Type B pancreatic cell (in vitro differentiated cells): Measurements from ENCODE around the gene DAND5. TPM values are rescaled to one million over a fixed set of nuclear protein-coding genes. Genes with fewer than 3 reads are reported as not detected.

Experiments used
- DNase-seq: peaks from one replicate; pipeline ENCODE4 v3.0.0; 2021; ENCODE audit warnings: mixed read lengths; ENCODE audit not compliant: unreplicated experiment; ENCODE audit errors: extremely low spot score
- H3K27ac Mint-ChIP-seq: 2 replicates; pipeline ENCODE4 v1.8.0; 2021; ENCODE audit warnings: mild to moderate bottlenecking, mixed read lengths
- H3K27me3 Mint-ChIP-seq: 2 replicates; pipeline ENCODE4 v1.8.0; 2021; ENCODE audit warnings: mixed read lengths
- H3K36me3 Mint-ChIP-seq: 2 replicates; pipeline ENCODE4 v1.8.0; 2021; ENCODE audit warnings: mixed read lengths
- H3K4me1 Mint-ChIP-seq: one replicate; pipeline ENCODE4 v1.8.0; 2021; ENCODE audit warnings: mixed read lengths; ENCODE audit not compliant: unreplicated experiment
- H3K4me3 Mint-ChIP-seq: 2 replicates; pipeline ENCODE4 v1.8.0; 2021; ENCODE audit warnings: mild to moderate bottlenecking, mixed read lengths
- H3K9me3 Mint-ChIP-seq: 2 replicates; pipeline ENCODE4 v1.8.0; 2021; ENCODE audit warnings: mixed read lengths
- total RNA-seq: library from RNA; stranded (reverse); gene quantifications from 2 replicates; pipeline ENCODE4 v1.2.1, GENCODE V29; 2021; ENCODE audit warnings: low replicate concordance
- TF ChIP-seq, protein P1 (sequence below): fragments of 200-600 bp; sonication (generic); conservative IDR thresholded peaks from 2 replicates; pipeline ENCODE4 v1.5.0; 2021; ENCODE audit warnings: antibody characterized with exemption, mild to moderate bottlenecking

Gene DAND5
- total RNA-seq, 1 donor from 2014 or later = not detected

DNA sequence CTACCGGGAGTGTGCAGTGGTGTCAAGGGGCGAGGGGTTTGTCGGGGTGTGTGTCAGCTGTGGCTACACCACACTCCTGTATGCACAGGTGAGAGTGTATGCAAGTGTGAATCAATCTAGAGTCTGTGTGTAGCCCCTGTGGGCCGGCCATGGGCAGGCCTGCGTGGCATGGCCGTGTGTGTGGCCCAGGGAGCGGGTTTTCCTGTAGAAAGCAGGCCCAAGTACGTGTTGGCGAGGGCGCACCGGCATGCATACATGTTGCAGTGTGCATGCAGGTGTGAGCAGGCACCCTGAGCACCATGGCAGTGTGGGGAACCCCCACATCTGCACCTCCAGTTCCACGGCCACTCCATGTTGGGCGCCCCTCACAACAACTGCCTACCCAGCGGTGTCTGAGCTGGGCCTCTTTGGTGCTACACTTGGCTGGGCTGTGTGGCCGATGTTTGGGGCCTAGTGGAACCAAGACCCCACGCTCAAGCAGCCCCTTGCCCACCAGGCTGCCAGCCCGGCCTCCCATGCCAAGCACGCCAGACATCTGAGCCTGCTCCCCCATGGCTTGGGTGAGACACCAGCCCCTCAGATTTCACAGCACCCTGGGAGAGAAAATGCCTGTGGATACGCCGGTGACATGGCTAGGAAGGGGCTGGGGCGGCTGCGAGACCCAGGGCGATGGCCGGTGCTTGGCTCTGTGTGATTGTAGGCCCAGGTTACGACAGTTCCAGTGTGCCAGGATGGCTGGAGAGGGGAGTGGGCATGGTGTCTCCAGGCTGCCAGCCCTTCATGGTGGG, 28.0 kb downstream of the DAND5 start:
- TF ChIP-seq, protein P1, sequence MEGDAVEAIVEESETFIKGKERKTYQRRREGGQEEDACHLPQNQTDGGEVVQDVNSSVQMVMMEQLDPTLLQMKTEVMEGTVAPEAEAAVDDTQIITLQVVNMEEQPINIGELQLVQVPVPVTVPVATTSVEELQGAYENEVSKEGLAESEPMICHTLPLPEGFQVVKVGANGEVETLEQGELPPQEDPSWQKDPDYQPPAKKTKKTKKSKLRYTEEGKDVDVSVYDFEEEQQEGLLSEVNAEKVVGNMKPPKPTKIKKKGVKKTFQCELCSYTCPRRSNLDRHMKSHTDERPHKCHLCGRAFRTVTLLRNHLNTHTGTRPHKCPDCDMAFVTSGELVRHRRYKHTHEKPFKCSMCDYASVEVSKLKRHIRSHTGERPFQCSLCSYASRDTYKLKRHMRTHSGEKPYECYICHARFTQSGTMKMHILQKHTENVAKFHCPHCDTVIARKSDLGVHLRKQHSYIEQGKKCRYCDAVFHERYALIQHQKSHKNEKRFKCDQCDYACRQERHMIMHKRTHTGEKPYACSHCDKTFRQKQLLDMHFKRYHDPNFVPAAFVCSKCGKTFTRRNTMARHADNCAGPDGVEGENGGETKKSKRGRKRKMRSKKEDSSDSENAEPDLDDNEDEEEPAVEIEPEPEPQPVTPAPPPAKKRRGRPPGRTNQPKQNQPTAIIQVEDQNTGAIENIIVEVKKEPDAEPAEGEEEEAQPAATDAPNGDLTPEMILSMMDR = no peak
- no peak for DNase-seq
- Mint-ChIP-seq H3K4me1 (peaks cover 9% of the 10 kb centered on the region), H3K27me3 (peaks cover 80% of the 10 kb centered on the region), H3K4me3 (peak overlapping the region; percentile 71), H3K27ac (peak overlapping the region; percentile 63), H3K36me3 (no peaks in the 10 kb centered on the region), H3K9me3 (no peaks in the 10 kb centered on the region)

DNA sequence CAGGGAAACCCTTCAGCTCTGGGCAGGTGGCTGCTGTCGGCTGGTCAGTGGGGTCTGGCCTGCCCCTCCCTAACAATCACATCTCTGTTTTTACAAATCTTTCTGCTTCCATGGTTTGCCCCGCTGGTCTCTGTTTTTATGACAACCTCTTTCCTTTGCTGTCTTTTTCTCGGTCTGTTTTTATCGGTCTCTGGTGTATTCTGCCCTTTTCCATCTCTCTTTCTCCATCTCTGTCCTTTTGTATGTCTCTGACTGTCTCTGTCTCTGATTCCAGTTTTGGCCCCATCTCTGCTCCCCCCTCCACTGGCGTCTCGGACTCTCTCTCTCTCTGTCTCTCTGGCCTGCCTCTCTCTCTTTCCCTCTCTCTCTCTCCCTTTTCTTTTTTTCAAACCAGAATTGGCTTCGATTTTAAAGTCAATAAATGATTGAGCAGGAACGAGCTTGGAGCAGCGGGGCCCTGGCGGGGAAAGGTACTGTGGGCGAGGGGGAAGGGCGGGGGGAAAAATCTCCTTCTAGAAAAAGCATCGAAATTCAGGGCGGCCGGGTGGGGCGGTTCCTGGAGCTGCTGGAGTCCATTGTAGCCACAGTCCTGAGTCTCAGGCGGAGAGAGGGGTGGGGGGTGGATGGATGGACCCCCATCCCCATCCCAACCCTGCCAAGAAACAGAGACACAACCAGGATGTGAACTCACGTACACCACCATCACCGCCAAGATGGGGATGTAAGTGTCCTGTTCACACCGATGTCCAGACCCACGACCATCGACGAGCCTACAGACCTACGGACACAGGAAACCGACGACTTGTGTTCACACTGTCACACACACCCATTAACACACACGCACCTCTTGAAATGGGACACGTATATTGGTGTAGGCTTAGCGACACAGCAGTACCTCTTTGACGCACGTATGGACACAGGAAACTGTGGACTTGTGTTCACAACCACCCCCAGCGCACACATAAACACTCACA, 28.9 kb downstream of the DAND5 start:
- TF ChIP-seq, protein P1 = no peak
- H3K27me3 Mint-ChIP-seq = peaks cover 76% of the 10 kb centered on the region
- peaks cover 9% of the 10 kb centered on the region for H3K4me1 Mint-ChIP-seq
- no peaks in the 10 kb centered on the region for H3K9me3 Mint-ChIP-seq
- DNase-seq = no peak
- H3K27ac Mint-ChIP-seq = peak overlapping the region; percentile 63
- H3K4me3 Mint-ChIP-seq = peak overlapping the region; percentile 71
- no peaks in the 10 kb centered on the region for H3K36me3 Mint-ChIP-seq

DNA sequence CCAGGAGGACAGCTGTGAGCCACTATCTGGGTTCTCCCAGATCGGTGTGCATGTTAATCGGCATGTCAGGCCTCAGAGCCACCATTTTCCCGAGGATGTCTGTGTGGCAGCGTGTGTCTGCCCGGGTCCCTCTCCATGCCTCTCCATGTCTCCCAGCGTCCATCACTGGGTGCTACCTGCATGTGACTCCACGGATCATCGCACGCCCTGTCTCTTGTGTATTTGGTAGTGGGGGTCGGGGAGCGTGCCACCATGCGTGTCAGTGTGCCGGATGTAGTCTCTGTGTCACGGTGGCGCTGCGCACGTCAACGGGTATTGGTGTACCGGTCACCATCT, 31.8 kb downstream of the DAND5 start:
- Mint-ChIP-seq H3K9me3 (no peaks in the 10 kb centered on the region), H3K4me3 (no peak overlapping the region), H3K4me1 (peaks cover 4% of the 10 kb centered on the region), H3K36me3 (no peaks in the 10 kb centered on the region), H3K27ac (no peak overlapping the region), H3K27me3 (peaks cover 83% of the 10 kb centered on the region)
- no peak for DNase-seq
- TF ChIP-seq, protein P1 = no peak

DNA sequence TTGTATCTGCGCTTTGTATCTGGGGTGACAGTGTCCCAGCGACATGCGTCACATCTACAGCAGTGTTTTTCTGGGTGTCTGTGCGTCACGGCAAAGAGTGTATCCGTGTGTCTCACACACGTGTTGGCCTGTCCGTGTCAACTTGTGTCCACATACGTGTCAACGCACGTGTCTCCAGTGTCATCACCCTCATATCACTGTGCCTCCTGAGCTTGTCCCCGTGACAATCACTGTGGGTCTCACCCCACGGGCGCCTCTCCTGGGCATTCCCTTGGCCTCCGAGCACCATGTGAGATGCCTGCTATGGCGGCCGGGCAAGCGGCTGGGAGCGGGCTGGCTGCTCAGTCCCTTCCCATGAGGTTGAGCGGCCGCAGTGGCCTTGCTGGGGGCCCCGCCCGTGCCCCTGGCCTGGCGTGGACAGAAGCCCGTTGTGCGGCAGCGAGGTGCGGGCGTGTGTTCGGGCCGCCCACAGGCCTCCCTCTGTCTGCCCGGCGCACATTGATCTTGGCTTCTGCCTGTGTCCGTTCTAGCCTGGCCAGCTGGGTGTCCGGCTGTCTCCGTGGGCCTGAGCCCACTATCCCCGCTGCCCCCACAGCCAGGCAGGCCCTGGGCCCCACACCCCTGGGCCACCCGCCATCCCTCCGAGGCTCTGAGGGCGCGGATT, 32.3 kb downstream of the DAND5 start:
- H3K9me3 Mint-ChIP-seq = no peaks in the 10 kb centered on the region
- no peak overlapping the region for H3K27ac Mint-ChIP-seq

More for the DNA sequence above, 32.3 kb downstream of the DAND5 start:
- Mint-ChIP-seq H3K4me3 (no peak overlapping the region), H3K36me3 (no peaks in the 10 kb centered on the region), H3K27me3 (peaks cover 83% of the 10 kb centered on the region), H3K4me1 (peaks cover 4% of the 10 kb centered on the region)
- TF ChIP-seq, protein P1 = no peak
- DNase-seq = no peak
